GM10266 (cell line): ENCODE data around the gene OR2B2.

Experiments used
- DNase-seq: peaks from one replicate; pipeline ENCODE4 v3.0.0; 2012; ENCODE audit errors: extremely low spot score
- TF ChIP-seq, protein P1 (sequence below): IDR thresholded peaks from 2 replicates; pipeline ENCODE4 v1.5.1; 2012; ENCODE audit warnings: mild to moderate bottlenecking, low read depth; ENCODE audit not compliant: control insufficient read depth, insufficient read depth; ENCODE audit errors: missing control alignments

The OR2B2 gene

DNA sequence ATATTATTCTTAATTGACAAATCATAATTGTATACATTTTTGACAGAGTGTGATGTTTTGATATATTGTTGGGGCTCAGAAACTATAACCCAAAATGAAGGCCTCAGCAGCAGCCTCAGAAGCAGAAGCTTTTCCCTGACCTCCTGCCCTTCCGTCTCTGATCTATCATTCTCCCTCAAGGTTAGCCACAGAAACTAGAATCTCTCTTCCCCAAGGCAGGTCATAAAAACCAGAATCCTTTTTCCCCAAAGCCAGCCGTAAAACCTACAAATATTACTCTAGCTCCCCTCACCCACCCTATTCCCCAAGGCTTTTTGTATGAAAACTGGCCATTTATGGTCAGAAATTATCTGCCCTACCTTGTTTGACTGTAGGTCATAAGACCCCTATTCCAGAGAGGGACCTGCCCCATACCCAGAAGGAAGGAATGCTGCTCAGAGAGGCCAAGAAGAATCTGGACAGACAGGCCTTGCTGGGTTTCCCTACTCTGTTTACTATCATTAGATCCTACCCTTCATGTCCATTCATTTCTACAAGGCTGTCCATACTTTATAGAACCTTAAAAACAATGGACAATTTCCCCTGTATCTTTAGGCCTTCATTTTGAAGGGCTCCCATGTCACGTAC lies 14.5 kb downstream of the OR2B2 start:
- TF ChIP-seq, protein P1, sequence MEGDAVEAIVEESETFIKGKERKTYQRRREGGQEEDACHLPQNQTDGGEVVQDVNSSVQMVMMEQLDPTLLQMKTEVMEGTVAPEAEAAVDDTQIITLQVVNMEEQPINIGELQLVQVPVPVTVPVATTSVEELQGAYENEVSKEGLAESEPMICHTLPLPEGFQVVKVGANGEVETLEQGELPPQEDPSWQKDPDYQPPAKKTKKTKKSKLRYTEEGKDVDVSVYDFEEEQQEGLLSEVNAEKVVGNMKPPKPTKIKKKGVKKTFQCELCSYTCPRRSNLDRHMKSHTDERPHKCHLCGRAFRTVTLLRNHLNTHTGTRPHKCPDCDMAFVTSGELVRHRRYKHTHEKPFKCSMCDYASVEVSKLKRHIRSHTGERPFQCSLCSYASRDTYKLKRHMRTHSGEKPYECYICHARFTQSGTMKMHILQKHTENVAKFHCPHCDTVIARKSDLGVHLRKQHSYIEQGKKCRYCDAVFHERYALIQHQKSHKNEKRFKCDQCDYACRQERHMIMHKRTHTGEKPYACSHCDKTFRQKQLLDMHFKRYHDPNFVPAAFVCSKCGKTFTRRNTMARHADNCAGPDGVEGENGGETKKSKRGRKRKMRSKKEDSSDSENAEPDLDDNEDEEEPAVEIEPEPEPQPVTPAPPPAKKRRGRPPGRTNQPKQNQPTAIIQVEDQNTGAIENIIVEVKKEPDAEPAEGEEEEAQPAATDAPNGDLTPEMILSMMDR, result no peak
- DNase-seq, result no peak

DNA sequence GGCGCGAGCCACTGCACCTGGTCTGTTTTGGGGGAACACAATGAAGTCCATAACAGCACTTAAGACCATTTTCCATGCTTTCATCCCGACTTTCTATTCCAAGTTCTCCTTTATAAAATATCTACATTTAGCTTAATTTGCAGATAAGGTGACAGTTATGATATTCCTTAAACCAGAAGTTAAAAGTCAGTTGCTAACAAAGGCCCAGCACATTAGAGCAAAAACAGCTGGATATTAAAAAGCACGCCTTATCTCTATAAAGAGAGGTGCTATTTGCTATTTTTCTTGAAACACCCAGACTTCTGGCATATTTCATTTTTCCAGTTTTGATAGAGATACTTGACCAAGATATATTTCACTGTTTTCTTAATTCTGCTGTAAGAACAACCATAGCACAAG lies 15.8 kb downstream of the OR2B2 start:
- DNase-seq, result no peak
- TF ChIP-seq, protein P1, result no peak

DNA sequence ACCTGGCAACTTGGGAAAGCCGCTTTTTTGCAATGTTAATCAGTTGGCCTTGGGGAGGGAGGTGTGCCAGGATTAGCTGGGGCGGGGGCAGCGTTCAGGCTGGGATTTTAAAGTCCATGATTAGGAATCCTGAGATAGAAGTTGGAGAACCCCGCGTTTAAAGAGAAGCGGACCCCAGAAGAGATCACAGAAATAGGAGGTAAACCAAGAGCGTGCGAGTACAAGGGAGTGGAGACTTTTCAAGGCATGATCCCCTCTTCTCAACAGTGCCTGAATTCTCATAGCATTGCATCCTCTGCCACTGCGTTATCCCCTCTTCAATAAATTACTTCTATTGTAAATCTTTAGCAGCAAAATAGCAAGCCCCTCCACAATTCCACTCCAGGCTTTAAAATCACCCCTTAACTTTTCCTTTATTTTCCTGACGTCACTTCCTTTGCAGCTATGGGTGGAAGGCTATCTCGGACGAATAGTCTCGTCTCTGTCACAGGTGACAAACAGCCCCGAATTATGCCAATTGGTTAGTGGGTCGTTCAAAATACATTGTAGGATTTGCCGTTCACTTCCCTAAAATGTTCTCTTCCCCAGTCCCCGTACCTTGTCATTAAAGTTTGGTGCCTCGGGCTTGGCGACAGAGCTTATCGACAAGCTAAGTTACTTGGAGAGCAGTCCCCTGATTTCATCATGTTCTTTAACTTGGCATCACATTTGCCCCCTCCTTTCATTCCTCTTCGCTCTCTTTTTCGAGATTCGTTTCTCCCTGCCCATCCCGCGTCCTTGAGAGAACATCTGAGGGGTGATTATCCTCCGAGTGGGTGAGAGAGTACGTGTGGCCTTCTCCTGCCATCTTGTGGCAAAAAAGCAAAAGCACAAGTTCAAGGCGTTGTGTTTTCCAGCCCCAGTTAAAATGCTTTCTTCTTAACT lies 17.1 kb downstream of the OR2B2 start:
- TF ChIP-seq, protein P1, result peak; percentile 87
- peak; percentile 62 for DNase-seq

DNA sequence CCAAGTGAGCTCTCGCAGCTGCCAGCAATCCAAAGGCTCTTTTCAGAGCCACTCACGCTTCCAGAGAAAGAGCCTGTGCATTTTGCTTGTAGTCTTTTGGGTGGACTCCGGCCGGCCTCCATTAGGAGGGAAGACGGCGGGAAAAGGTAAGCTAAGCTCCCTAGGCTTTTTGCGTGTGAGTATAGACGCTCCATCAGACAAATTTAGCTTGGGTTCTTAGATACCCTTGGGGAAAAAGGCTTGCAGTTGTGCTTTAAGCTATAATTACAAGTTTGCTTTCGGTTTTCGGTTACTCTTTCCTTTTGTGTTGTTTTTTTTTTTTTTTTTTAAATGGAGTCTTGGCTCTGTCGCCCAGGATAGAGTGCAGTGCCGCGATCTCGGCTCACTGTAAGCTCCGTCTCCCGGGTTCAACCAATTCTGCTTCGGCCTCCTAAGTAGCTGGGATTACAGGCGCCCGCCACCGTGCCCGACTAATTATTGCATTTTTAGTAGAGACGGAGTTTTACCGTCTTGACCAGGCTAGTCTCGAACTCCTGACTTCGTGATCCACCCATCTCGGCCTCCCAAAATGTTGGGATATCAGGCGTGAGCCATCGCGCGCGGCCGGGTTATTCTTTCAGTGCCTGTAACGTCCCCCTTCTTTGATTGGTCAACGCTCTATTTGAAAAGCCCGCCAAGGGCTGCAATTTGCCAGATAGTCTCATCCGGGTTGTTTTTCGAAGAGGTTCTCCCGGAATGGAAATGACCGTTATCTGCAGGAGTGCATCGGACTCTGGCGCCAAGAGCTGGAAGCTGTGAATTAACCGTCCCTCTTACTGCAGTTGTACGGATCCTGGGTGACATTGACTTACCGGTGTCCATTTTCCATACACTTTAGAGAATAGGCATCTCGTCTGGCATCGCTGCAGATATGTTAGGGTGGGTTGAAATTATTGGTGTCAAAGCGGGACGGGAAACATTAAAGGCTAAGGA lies 18.1 kb downstream of the OR2B2 start:
- TF ChIP-seq, protein P1, result no peak
- peak; percentile 70 for DNase-seq

DNA sequence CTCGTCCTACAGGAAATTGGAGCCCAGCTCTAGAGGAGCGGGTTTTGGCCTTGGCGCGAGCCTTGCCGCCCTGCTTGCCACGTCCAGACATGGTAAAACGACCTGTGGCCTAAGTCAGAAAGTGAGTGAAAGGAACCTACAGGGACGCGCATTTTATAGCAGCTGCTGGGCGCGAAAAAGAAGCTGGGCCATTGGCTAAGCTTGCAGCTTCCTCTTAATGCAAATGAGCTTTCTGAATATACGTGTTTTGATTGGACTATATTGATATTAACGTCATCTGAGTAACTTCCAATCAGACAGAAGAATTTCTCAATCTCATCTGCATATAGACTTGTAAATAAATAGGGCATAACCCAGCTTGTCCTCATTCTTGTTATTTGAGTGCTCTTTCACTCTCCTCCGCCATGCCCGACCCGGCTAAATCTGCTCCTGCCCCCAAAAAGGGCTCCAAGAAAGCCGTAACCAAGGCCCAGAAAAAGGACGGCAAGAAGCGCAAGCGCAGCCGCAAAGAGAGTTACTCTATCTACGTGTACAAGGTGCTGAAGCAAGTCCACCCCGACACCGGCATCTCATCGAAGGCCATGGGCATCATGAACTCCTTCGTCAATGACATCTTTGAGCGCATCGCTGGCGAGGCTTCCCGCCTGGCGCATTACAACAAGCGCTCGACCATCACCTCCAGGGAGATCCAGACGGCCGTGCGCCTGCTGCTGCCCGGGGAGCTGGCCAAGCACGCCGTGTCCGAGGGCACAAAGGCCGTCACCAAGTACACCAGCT lies 18.9 kb downstream of the OR2B2 start:
- DNase-seq, result peak; percentile 83
- TF ChIP-seq, protein P1, result no peak

DNA sequence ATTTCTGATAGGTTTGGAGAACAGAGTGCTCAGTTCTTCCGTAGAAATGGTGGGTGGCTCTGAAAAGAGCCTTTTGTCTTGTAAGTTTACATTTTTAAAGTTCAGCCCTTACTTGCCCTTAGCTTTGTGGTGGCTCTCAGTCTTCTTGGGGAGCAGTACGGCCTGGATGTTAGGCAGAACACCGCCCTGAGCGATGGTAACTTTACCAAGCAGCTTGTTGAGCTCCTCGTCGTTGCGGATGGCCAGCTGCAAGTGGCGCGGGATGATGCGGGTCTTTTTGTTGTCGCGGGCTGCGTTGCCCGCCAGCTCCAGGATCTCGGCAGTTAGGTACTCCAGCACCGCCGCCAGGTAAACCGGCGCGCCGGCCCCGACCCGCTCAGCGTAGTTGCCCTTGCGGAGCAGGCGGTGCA lies 19.5 kb downstream of the OR2B2 start:
- TF ChIP-seq, protein P1, result no peak
- DNase-seq, result no peak
